Smooth muscle cell (in vitro differentiated cells): Measurements from ENCODE around the gene KCTD7. TPM values are rescaled to one million over a fixed set of nuclear protein-coding genes. Genes with fewer than 3 reads are reported as not detected.
"Not testable (repeated sequence)": the region's sequence is repeated elsewhere in the genome, so short reads cannot be mapped to it uniquely, and the experiment has no call there.

ENCODE experiments used
- DNase-seq: peaks from one replicate; lab custom pipeline; 2025; ENCODE audit not compliant: unreplicated experiment; lab: John Stamatoyannopoulos, UW
- H2AFZ ChIP-seq: fragments of 200-600 bp; sonication (generic); 2 replicates; pipeline ENCODE4 v1.6.0; 2016; ENCODE audit warnings: antibody characterized with exemption, low read depth, mild to moderate bottlenecking
- H3F3A ChIP-seq: fragments of 200-600 bp; sonication (generic); 2 replicates; pipeline ENCODE4 v1.6.0; 2017; ENCODE audit warnings: antibody characterized with exemption, low read depth
- H3K27ac ChIP-seq: fragments of 200-600 bp; sonication (generic); 2 replicates; pipeline ENCODE4 v1.5.1; 2016; ENCODE audit warnings: low read depth, mild to moderate bottlenecking
- H3K27me3 ChIP-seq: fragments of 200-600 bp; sonication (generic); 2 replicates; pipeline ENCODE4 v1.6.1; 2016; ENCODE audit warnings: low read depth, mild to moderate bottlenecking
- H3K36me3 ChIP-seq: fragments of 200-600 bp; sonication (generic); 2 replicates; pipeline ENCODE4 v1.5.1; 2016; ENCODE audit warnings: low read depth
- H3K4me1 ChIP-seq: fragments of 200-600 bp; sonication (generic); 2 replicates; pipeline ENCODE4 v1.5.1; 2016; ENCODE audit warnings: low read depth
- H3K4me2 ChIP-seq: fragments of 200-600 bp; sonication (generic); 2 replicates; pipeline ENCODE4 v1.6.0; 2016; ENCODE audit warnings: mild to moderate bottlenecking
- H3K4me3 ChIP-seq: fragments of 200-600 bp; sonication (generic); 2 replicates; pipeline ENCODE4 v1.5.1; 2016; ENCODE audit warnings: mild to moderate bottlenecking
- H3K79me2 ChIP-seq: fragments of 200-600 bp; sonication (generic); 2 replicates; pipeline ENCODE4 v1.6.0; 2016; ENCODE audit warnings: low read depth, mild to moderate bottlenecking
- H3K9ac ChIP-seq: fragments of 200-600 bp; sonication (generic); 2 replicates; pipeline ENCODE4 v1.6.0; 2016; ENCODE audit warnings: low read depth
- H3K9me3 ChIP-seq: fragments of 200-600 bp; sonication (generic); replicated peaks from 2 replicates; pipeline ENCODE4 v1.5.1; 2016; ENCODE audit warnings: low read depth
- H4K20me1 ChIP-seq: fragments of 200-600 bp; sonication (generic); 2 replicates; pipeline ENCODE4 v1.6.0; 2016; ENCODE audit warnings: low read depth
- CTCF ChIP-seq: fragments of 200-600 bp; sonication (generic); IDR thresholded peaks from 2 replicates; pipeline ENCODE4 v1.5.1; 2017; ENCODE audit warnings: borderline replicate concordance, mild to moderate bottlenecking, antibody characterized with exemption; ENCODE audit not compliant: insufficient read depth, poor library complexity, severe bottlenecking
- WGBS: methylation state at CpG from one replicate; pipeline ENCODE4 v1.1.7; 2016; ENCODE audit warnings: low lambda C conversion rate; 5-methylcytosine and 5-hydroxymethylcytosine counted together
- polyA plus RNA-seq: library from polyadenylated mRNA; unstranded; fragments of >200 nt; fragmentation: Nextera tagmentation; extraction: Ambion mirVana; gene quantifications from 2 replicates; pipeline ENCODE4 v1.2.1, GENCODE V29; 2016
- total RNA-seq: library from RNA; depleted of rRNA; stranded (reverse); fragments of >200 nt; gene quantifications from 2 replicates; pipeline ENCODE4 v1.2.3, GENCODE V29; 2014

The KCTD7 gene
- total and polyA plus RNA-seq, 2 experiments from 2014 or later: 3.9 to 6.3 TPM

GRCh38 chr7:66683770-66684123, 55.1 kb downstream of the KCTD7 start:
- H4K20me1 ChIP-seq: peaks cover 35% of the 10 kb centered on the region
- H2AFZ ChIP-seq: no peak overlapping the region
- peaks cover 9% of the 10 kb centered on the region for H3F3A ChIP-seq
- WGBS: 57% methylated on average over 9 of the region's 9 CpGs
- DNase-seq: no peak
- H3K27ac ChIP-seq: peak overlapping the region; percentile 98
- H3K9me3 ChIP-seq: no peaks in the 10 kb centered on the region
- H3K4me2 ChIP-seq: peak overlapping the region; percentile 8
- H3K4me3 ChIP-seq: peak overlapping the region; percentile 95
- peaks cover 63% of the 10 kb centered on the region for H3K79me2 ChIP-seq
- TF ChIP-seq CTCF: no peak
- H3K4me1 ChIP-seq: peaks cover 10% of the 10 kb centered on the region
- H3K9ac ChIP-seq: no peak overlapping the region
- H3K36me3 ChIP-seq: no peaks in the 10 kb centered on the region
- no peaks in the 10 kb centered on the region for H3K27me3 ChIP-seq

DNA sequence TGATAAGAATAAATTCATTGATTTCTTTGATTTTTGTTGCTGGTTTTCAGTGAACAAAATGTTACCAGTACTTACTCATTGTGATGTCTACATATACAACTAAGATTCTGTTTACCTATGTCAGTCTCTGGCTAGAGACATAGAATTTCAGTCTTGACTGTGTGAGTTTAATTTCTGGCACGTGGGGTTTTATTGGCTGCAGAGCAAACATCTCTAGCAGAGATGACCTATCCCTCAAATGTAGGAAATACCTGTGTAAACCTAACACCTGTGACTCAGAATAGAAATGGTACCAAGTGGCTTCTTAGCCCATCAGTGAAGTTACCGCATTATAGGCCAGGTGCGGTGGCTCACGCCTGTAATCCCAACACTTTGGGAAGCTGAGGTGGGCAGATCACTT, 57.0 kb downstream of the KCTD7 start:
- H3K9ac ChIP-seq, H3K4me2 ChIP-seq, H3K36me3 ChIP-seq, H3K27ac ChIP-seq, H3F3A ChIP-seq, H3K27me3 ChIP-seq, H3K9me3 ChIP-seq, H3K4me3 ChIP-seq, H2AFZ ChIP-seq, DNase-seq: not testable (repeated sequence)
- Histone ChIP-seq H4K20me1 (peaks cover 39% of the 10 kb centered on the region), H3K4me1 (peaks cover 10% of the 10 kb centered on the region), H3K79me2 (peaks cover 76% of the 10 kb centered on the region)
- 96% methylated on average over 4 of the region's 4 CpGs for whole genome bisulfite sequencing

- no peak overlapping the region for H3K4me3 ChIP-seq
- no peak overlapping the region for H3K27ac ChIP-seq
- no peak for DNase-seq
- H2AFZ ChIP-seq: no peak overlapping the region
- no peaks in the 10 kb centered on the region for H3K9me3 ChIP-seq
- H3K79me2 ChIP-seq: peaks cover 72% of the 10 kb centered on the region
- H3K9ac ChIP-seq: no peak overlapping the region
- no peaks in the 10 kb centered on the region for H3F3A ChIP-seq
- no peaks in the 10 kb centered on the region for H3K27me3 ChIP-seq
- H4K20me1 ChIP-seq: peaks cover 49% of the 10 kb centered on the region
- no peaks in the 10 kb centered on the region for H3K36me3 ChIP-seq
- 92% methylated on average over 5 of the region's 5 CpGs for WGBS
- H3K4me1 ChIP-seq: peaks cover 4% of the 10 kb centered on the region
- no peak overlapping the region for H3K4me2 ChIP-seq
- no peak for TF ChIP-seq CTCF
These were observed 58.5 kb downstream of the KCTD7 start for GRCh38 chr7:66687186-66687585.

DNA sequence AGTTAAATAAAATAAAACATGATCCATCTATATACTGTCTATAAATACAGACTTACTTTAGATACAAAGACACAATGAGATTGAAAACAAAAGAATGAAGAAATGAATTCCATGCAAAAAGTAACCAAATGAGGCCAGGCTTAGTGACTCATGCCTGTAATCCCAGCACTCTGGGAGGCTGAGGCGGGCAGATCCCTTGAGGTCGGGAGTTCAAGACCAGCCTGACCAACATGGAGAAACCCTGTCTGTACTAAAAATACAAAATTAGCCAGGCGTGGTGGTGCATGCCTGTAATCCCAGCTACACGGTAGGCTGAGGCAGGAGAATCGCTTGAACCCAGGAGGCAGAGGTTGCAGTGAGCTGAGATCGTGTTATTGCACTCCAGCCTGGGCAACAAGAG, 59.0 kb downstream of the KCTD7 start:
- H3K9ac ChIP-seq, DNase-seq, H3F3A ChIP-seq: not testable (repeated sequence)

GRCh38 chr7:66689081-66689480, 60.4 kb downstream of the KCTD7 start:
- Histone ChIP-seq H3K4me2 (no peak overlapping the region), H2AFZ (no peak overlapping the region), H3K9ac (no peak overlapping the region), H3F3A (no peaks in the 10 kb centered on the region), H3K4me1 (no peaks in the 10 kb centered on the region), H3K4me3 (no peak overlapping the region), H3K36me3 (no peaks in the 10 kb centered on the region), H3K27me3 (no peaks in the 10 kb centered on the region), H3K9me3 (no peaks in the 10 kb centered on the region), H4K20me1 (peaks cover 46% of the 10 kb centered on the region), H3K27ac (no peak overlapping the region), H3K79me2 (peaks cover 63% of the 10 kb centered on the region)
- DNase-seq: no peak
- no peak for TF ChIP-seq CTCF
- 92% methylated on average over 2 of the region's 2 CpGs for WGBS

More for the DNA sequence above, 59.0 kb downstream of the KCTD7 start:
- not testable (repeated sequence) for H3K4me1 ChIP-seq, H3K36me3 ChIP-seq, H3K27me3 ChIP-seq, H3K4me3 ChIP-seq, H2AFZ ChIP-seq, H3K9me3 ChIP-seq, H3K27ac ChIP-seq, H3K4me2 ChIP-seq
- peaks cover 67% of the 10 kb centered on the region for H3K79me2 ChIP-seq
- peaks cover 51% of the 10 kb centered on the region for H4K20me1 ChIP-seq
- 96% methylated on average over 6 of the region's 6 CpGs for WGBS
